Left colon (tissue), 2 donors: ENCODE measurements around the gene NPM3. TPM values are rescaled to one million over a fixed set of nuclear protein-coding genes. Genes with fewer than 3 reads are reported as not detected.
A peak's percentile ranks its signal among the peaks of the same experiment; 100 is the strongest.
"Not testable (repeated sequence)": the region's sequence is repeated elsewhere in the genome, so short reads cannot be mapped to it uniquely, and the experiment has no call there.

Source experiments
- ATAC-seq: fragments of 200-7000 bp; cut with Tn5 transposase; one replicate; pipeline ENCODE4 v1.9.1; 2020; ENCODE audit warnings: mild to moderate bottlenecking, moderate library complexity
- DNase-seq, 2 donors: peaks; one replicate each; pipeline ENCODE4 v3.0.0-alpha.2; 2020
- intact Hi-C, 2 donors: fragments of 100-400 bp; cut with DNase I in 1 of 2; cut with micrococcal nuclease in 1 of 2; formaldehyde crosslinking; loops; one replicate each; pipeline versions ENCODE4 v1.11.2 to v1.14.0; 2022; cut with DNase I, micrococcal nuclease
- total RNA-seq, 2 donors: library from RNA; stranded (reverse); fragmentation: NEBNext Ultra II Directional; extraction: Animal tissue kit (Norgen Biotek cat#: 25700); gene quantifications; one replicate each; pipeline ENCODE4 v1.2.1, GENCODE V29; 2021
- donor health status: DM: no; HTN: no; CAD: no.
- donor health status: DM: yes; HTN: yes; CAD: no.

Gene NPM3
- total RNA-seq, 2 donors from 2014 or later = 17.9 to 22.1 TPM

DNA sequence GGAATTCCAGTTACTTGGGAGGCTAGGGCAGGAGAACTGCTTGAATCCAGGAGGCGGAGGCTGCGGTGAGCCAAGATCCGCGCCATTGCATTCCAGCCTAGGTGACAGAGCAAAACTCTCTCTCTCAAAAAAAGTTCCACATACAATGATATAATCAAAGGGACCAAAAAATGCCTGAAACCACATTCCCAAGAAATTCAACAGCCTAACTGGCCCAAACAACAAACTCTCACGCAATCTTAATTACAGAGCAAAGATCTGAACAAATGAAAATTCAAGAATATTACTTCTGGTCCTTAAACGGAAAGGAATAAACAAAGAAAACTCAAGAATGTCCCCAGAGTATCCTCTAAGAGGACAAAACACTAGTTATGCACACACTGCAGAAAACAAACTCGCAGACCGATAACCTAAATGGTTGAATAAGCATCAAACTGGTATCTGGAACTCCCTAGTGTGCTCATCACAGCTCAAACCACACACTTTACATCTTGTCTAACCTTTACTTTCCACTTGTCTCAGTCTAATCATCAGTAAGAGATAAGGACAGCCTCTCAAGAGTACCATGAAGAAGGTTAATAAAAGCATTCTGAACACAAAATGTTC lies 31.3 kb upstream of the NPM3 start:
- DNase-seq (no peak), ATAC-seq (no peak)
- intact Hi-C loops = no loop called here

DNA sequence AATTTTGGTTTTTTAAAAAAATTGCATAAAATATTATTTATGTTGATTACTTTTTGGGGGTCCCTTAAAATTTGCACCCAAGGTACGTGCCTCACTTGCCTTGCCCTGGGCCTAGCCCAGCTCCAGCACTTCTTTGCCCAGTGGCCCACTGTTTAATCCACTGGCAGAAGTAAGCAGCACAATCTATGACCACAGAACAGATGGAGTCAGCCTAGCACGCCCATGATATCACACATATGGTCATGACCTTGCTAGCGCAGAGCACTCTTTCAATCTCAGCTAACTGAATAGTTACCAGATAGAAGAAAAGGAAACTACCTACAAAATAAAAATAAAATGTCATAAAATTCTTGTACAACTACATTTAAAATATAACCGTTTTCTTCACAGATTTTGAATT lies 29.4 kb upstream of the NPM3 start:
- intact Hi-C loops = no loop called here
- ATAC-seq (no peak), DNase-seq (no peak)

DNA sequence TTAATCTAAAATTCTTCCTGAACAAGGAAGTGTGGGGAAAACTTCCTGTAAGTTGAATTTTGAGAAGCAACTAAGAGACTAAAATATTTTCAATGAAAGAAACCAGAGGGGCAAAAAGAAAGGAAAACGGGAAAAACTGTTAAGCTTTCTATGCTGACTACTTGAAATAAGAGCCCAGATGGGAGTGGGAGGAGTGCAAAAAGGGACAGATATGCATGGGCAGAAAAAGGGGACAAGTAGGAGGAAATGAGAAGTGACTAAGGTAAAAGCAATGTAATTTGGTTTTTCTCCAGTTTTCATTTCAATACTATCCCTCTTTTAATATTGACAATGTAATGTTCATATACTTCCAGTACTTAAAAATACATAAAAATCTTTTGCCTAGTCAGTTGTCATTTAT lies 23.9 kb upstream of the NPM3 start:
- ATAC-seq (no peak), DNase-seq (no peak)
- intact Hi-C loops = no loop called here

DNA sequence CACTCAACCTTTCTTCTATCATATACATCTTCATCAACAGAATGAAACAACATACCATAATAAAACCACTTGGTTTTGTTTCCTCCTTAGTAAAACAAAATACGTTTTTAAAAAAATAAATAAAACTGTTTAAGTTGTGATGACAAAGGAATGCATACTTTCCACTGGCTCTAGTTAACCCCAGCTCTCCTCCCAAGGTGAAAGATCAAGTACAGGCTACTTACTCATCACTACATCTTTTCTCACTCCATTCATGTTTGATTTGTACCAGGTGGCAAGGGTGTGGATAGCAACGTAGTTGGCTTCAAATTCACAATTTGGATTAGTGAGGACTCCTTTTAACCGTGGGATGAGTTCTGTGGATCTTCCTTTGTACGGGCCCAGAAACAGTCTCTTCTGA lies 20.3 kb upstream of the NPM3 start:
- DNase-seq (no peak), ATAC-seq (no peak)
- intact Hi-C loops = no loop called here

DNA sequence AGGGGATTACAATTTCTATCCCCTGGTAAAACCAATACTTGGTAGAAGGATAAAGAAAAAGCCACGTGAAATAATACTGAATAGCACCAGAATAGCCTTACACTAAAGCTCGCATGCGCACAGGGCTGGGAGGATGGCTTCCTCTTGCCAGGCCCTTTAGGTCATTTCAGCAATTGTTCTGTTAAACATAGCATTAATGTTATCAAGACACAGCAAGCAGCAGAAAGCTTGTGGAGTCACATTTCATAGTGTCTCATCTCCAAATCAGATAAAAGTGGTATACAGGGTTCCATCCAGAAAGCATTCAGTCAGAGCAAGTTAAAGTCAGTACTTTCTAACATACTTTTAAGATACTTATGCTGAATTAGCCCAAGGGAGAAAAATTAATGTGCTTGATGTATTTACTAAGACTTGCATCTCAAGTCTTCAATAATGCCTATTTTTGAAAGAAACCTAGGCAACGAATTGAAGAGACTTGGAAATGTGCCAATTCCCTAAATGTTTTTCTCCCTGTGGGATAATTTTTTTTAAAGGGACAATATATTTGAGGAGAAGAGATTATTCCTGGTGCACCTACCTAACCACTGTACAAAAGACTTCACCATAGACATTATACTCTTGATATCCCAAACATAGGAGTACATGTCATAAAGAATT lies 14.3 kb upstream of the NPM3 start:
- intact Hi-C loops = no loop called here
- DNase-seq (no peak), ATAC-seq (no peak)

DNA sequence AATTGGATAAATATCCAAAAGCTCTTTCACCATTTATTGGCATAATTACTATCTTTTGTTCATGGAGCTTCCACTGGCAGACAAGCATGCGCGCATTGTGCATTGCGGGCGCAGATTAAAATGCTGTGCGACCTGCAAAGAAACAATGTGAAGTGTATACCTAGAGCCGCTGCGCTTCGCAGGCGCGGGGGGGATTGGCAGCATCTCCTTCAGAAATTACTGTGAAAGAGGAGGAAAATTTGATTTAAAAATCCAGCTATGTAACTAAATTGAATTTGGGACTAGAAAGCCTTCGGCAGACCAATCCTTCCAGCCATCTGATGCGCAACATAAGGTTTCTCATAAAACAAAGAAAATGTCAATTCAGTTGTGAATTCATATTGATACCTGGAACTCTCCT lies 10.3 kb upstream of the NPM3 start:
- no peak for DNase-seq
- intact Hi-C loops = no loop called here
- no peak for ATAC-seq

DNA sequence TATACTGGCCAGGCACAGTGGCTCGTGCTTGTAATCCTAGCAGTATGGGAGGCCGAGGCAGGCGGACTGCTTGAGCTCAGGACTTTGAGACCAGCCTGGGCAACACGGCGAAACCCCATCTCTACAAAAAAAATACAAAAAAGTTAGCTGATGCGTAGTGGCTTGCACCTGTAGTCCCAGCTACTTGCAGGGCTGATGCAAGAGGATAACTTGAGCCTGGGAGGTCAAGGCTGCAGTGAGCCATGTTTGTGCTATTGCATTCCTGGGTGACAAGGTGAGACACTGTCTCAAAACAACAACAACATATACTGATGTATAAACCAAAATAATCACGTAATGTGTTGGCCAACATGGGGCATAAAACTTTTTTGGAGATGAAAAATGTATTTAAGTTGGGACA lies 6.4 kb upstream of the NPM3 start:
- no peak for ATAC-seq
- intact Hi-C loops = no loop called here

DNA sequence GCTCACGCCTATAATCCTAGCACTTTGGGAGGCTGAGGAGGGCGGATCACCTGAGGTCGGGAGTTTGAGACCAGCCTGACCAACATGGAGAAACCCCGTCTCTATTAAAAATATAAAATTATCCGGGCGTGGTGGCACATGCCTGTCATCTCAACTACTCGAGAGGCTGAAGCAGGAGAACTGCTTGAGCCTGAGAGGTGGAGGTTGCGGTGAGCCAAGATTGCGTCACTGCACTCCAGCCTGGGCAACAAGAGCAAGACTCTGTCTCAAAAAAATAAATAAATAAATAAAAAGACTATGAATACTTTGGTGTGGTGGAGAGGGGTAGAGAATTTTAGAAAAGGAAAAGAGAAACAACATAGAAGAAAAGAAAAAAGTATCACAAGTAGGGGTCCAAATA lies 6.0 kb upstream of the NPM3 start:
- ATAC-seq, DNase-seq, intact Hi-C loops: not testable (repeated sequence)

More for the DNA sequence above, 6.4 kb upstream of the NPM3 start:
- no peak for DNase-seq

DNA sequence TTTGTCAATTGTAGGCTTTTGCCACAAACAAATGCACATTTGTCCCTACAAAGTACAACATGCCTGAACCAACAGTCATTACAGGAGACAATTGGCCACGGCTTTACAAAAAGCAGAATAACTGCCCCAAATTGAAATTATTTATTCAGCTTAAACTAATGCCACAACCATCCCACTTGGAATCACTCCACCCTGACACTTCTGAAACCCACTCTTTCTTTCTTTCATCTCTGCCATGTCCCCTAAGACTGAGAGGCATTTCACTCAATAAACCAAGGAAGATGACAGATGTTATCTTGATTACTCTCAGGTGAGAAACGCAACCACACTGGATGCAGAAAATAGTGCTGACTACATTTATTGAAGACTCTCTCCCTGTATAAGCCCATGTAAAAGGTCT lies 2.6 kb upstream of the NPM3 start:
- DNase-seq (no peak), ATAC-seq (no peak)
- intact Hi-C loops = no loop called here

DNA sequence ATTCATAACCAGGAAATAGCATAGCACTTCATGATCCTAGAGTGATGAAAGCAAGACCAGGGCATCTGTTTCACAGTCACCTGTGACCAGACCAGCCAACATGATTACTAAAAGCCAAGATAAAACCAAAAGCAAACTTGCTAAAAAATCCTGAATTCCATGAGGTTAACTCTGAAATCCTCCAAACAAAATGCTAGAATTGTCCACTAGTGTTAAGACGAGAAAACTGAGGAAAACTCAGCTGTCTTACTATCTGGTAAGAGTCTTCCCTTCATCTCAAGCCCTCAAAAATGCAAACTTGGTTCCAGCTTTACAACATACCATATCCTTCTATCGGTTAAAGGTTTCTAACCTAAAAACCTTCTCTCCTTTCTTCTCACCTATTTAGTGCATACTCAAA lies 1.3 kb upstream of the NPM3 start:
- ATAC-seq = no peak
- intact Hi-C loops = loop anchor here (5.0 kb wide), 2 partner anchors 77 to 177 kb away; no protein-coding TSS in a partner anchor
- no peak for DNase-seq

DNA sequence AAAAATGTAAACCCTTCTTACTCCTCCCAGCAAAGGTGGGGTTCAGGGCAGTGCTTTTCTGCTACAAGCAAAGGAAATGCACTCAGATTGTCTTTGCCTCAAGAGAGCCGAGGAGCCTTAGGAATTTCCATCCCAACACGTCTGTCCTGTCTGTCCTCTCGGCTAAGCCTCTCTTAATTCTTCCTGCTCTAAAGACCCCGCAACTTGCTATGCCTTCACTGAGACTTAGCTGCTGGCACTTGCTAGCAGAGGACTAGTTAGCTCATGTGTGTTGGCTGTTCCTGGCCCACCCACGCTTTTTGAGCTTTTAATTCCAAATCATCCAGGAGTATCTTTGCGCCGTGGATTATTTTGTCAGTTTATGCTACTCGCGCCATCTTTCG lies 481 bp upstream of the NPM3 start:
- DNase-seq (no peak), ATAC-seq (no peak)
- intact Hi-C loops = loop anchor here (5.0 kb wide), 2 partner anchors 76 to 176 kb away; no protein-coding TSS in a partner anchor

DNA sequence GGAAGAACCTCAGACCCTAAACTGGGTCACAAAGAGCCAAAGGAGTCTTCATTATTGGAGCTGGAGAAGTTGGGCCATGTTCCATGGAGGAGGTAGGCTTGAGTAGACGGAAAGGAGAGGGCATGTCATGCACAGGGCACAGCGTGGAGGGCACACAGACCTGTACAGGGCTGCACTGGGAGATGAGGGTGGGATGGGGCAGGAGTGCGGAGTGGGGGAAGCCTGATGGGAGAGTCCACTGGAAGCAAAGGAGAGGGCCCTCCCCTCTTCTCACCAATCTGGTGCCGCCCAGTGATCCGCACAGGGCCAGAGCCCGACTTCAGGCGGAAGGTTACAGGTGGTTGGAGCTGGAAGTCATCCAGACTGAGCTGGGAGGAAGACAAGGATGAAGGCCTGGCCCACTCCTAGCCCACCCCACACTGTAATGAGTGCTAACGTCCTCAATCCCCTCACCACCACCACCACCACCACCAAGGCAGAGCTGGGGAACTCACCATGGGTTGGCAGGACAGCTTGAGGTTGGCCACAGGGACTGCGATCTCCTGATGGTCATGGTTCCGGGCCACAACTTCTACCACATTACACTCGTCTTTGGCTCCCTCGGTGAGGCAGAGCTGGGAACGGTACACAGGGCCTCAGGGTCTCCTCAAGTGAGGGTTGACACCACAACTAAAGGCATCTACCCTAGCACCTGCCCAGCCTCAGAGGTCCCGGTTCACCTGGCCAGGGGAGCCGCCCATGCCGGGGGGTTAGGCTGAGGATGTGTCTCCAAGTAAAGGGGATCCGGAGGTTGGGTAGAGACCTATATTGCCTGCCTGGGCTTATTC lies 1.0 kb downstream of the NPM3 start:
- intact Hi-C loops = loop anchor here (5.0 kb wide), 2 partner anchors 75 to 175 kb away; no protein-coding TSS in a partner anchor
- ATAC-seq (no peak), DNase-seq (no peak)

DNA sequence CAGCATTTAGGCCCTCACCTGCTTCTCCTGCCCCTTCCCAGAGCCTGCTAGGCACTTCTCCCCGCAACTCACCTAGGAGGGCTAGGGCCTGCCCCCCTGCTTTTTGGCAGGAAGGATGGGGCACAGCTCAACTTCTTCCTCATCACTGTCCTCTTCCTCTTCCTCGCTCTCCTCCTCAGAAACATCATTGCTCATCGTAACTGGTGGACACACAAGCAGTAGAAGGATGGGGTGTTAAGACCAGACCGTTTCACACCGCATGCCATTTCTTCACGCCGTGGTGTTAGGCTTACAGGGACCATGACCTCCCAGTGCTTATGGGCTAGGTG lies 1.6 kb downstream of the NPM3 start:
- ATAC-seq (no peak), DNase-seq (no peak)
- intact Hi-C loops = loop anchor here (5.0 kb wide), 2 partner anchors 74 to 174 kb away; no protein-coding TSS in a partner anchor

DNA sequence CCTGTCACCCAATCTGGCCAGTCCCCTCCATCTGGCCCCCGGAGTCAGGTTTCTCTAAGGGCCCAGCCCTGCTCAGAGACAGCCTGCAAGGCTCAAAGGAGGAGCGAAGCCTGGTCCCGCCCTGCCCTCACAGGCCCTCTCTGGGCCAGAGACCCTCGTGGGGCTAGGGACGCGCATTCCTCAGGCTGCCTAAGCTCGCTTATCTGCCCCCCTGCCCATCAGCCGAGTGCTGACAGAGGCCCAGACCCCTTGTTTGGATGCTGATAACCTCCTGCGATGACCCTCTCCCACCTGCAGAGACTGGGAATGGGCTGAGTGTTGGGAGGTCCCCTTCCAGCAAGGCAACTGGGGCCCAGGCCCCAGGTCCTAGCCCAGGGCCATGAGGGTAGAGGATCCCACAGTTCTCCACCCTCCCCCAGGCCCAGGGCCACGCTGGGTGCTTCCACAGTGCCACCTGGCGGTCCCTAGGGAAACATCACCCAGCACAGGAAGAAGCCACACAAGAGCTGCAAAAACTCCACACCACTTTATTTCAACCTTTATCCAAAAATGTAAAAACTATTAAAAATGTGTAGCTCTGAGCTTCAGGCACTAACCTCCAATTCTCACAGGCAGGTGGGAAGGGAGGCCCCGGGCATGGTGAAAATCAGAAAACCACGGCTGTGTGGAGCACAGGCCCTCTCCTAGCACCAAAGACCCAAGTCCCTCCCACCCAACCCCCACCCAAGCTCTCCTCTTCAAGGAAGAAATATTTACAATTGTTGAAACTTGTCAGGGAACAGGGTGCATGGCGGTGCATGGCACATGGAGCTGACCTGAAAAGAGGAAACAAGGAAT lies 2.2 kb downstream of the NPM3 start:
- intact Hi-C loops = loop anchor here (5.0 kb wide), 2 partner anchors 74 to 174 kb away; no protein-coding TSS in a partner anchor
- ATAC-seq (peak; percentile 44), DNase-seq (peak in 1 of 2 donors; percentile 75)

DNA sequence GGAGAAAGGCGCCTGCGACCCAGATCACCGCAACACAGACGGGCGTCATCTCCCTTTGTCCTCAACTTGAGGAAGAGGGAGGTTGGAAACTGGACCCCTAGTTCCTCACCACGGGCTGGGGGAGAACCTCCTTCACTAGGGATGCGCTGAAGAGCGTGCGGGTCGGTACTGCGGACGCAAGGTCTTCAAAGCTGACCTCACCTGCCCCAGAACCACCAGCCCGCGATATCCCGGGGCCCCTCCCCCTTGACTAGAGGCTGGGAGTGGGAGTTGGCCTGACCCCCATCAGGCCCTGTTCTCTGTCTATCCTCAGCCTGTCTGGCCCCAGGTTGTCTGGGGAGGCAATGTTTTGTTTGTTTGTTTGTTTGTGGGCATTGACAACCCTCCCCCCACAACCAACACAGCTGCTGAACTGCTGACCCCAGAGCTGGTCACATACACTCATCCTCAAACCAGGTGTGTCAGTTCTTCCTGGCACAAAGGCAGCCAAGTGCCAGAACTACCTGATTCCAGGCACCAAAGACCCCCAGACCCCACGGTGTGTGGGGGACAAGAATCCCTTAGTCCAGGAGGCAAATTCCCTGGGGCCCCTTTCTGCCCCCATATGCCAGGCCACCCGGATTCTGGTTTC lies 2.9 kb downstream of the NPM3 start:
- DNase-seq (peak in 1 of 2 donors; percentile 15), ATAC-seq (no peak)
- intact Hi-C loops = loop anchor here (5.0 kb wide), 2 partner anchors 73 to 173 kb away; no protein-coding TSS in a partner anchor

DNA sequence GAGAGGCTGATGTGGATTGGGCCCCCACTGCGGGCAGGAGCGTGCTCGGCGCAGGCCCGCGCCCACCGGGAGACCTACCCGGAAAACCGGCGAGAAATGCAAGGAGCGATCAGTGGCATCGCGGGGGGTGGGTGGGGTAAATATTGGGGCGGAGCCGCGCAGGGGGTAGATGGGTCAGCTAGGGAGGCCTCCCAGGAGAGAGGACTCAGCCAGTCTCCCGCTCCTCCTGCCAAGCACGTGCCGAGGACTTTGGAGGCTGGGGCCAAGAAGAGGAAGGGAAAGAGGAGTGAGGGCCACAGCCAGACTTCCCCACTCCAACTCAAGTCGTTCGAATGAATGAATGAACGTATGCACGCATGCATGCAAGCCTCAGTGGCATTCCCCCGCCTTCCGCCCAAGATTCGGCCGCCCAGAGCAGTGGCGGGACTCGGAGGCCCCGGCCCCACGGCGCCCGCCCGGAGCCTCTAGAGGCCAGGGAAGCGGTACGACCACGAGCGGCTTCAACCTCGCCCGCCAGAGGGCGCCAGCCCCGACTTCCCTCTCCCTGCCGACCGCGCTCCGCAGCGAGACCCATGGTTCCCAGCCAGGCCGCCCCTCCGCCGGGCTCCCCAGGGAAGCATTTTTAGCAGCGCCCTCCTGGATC lies 3.6 kb downstream of the NPM3 start:
- peak; percentile 74 to 92 for DNase-seq
- ATAC-seq = peak; percentile 68
- intact Hi-C loops = loop anchor here (5.0 to 10.0 kb wide), 3 partner anchors 72 to 565 kb away; no protein-coding TSS in a partner anchor

DNA sequence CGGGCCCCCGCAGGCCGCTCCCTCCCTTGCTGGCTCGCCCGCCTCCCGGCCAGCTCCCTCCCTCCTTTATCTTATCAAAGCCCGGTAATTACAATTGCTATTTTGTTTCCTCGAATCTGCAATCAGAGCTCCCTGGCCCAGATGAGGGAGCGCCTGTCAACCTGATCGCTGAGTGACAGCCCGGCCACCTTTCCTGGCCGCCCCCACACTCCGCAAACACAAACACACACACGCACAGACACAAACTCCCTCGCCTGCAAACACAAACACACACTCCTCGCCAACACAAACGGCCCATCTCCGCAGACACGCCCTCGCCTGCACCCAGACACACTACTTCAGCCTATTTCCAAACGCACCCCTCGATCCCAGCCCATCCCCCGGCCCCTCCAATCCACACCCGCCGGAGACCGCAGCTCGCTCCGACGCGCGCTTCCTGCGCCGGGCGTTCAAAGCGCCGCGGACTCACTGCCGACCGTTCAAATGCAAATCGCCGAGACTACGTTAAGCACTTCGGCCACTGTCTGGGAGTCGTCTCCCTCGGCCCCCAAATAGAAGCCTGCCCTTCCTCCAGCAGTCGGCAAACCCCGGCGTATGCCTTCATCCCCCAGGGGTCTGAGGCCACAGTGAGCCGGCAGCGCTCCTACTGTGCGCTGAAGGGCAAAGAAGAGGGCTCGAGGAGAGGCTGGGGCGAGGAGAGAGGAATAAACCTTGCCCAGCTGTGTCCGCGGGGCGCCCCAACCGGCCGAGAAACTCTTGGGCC lies 4.3 kb downstream of the NPM3 start:
- intact Hi-C loops = loop anchor here in 1 of 2 donors (10.0 kb wide), 1 partner anchor 564 kb away; no protein-coding TSS in a partner anchor
- ATAC-seq = peak; percentile 68

More for the DNA sequence above, 4.3 kb downstream of the NPM3 start:
- DNase-seq = peak; percentile 73 to 74
